ENCODE measurements around the gene PAM.

PAM gene

GRCh38 chr5:102796498-102796897 is 41.4 kb downstream of the PAM start:
- H3K4me3 ChIP-seq (ENCODE audit: low read length): no peak overlapping the region
- TF ChIP-seq CTCF (IDR thresholded peaks at IDR 0.05; ENCODE audit: insufficient read depth, low read depth, low read length, missing control alignments): no peak
- no peak for DNase-seq (ENCODE audit: low read depth)

GRCh38 chr5:102797322-102797884 is 42.3 kb downstream of the PAM start:
- H3K4me3 ChIP-seq (ENCODE audit: low read length): no peak overlapping the region
- no peak for DNase-seq (ENCODE audit: low read depth)
- TF ChIP-seq CTCF (IDR thresholded peaks at IDR 0.05; ENCODE audit: insufficient read depth, low read depth, low read length, missing control alignments): no peak

GRCh38 chr5:102798104-102798785 is 43.1 kb downstream of the PAM start:
- no peak overlapping the region for H3K4me3 ChIP-seq (ENCODE audit: low read length)
- no peak for TF ChIP-seq CTCF (IDR thresholded peaks at IDR 0.05; ENCODE audit: insufficient read depth, low read depth, low read length, missing control alignments)
- no peak for DNase-seq (ENCODE audit: low read depth)

GRCh38 chr5:102799017-102799416 is 43.9 kb downstream of the PAM start:
- H3K4me3 ChIP-seq (ENCODE audit: low read length): no peak overlapping the region
- no peak for TF ChIP-seq CTCF (IDR thresholded peaks at IDR 0.05; ENCODE audit: insufficient read depth, low read depth, low read length, missing control alignments)
- no peak for DNase-seq (ENCODE audit: low read depth)

- no peak for TF ChIP-seq CTCF (IDR thresholded peaks at IDR 0.05; ENCODE audit: insufficient read depth, low read depth, low read length, missing control alignments)
- DNase-seq (ENCODE audit: low read depth): no peak
Observed at GRCh38 chr5:102800427-102800826, 45.3 kb downstream of the PAM start.

GRCh38 chr5:102801371-102801770 is 46.3 kb downstream of the PAM start:
- H3K4me3 ChIP-seq (ENCODE audit: low read length): no peak overlapping the region
- no peak for DNase-seq (ENCODE audit: low read depth)
- TF ChIP-seq CTCF (IDR thresholded peaks at IDR 0.05; ENCODE audit: insufficient read depth, low read depth, low read length, missing control alignments): no peak

More at GRCh38 chr5:102800427-102800826, 45.3 kb downstream of the PAM start:
- H3K4me3 ChIP-seq (ENCODE audit: low read length): no peak overlapping the region
